Testis (tissue), 2 donors: ENCODE results near the gene GPR152.

Experiments
- CTCF ChIP-seq, 3 experiments: fragments of 450-650 bp in 2 of 3; fragments of 200-600 bp in 1 of 3; sonication (generic) in 1 of 3; IDR thresholded peaks; one replicate each; pipeline ENCODE4 v1.5.1; 2016 to 2019; ENCODE audit warnings: antibody characterized with exemption in 3 of 3, mild to moderate bottlenecking in 2 of 3, moderate library complexity in 1 of 3
- POLR2A ChIP-seq: fragments of 450-650 bp; IDR thresholded peaks from one replicate; pipeline ENCODE4 v1.6.1; 2017; ENCODE audit warnings: antibody characterized with exemption, mild to moderate bottlenecking, moderate library complexity

GRCh38 chr11:67409261-67409666, 43.3 kb downstream of the GPR152 start:
- no peak for TF ChIP-seq POLR2A
- no peak for TF ChIP-seq CTCF (IDR thresholded peaks at IDR 0.05)
